GM18517 (cell line): ENCODE data around the gene RPL27A.
A peak's percentile ranks its signal among the peaks of the same experiment; 100 is the strongest.

Experiments
- ATAC-seq: cut with Tn5 transposase; IDR thresholded peaks from one replicate; pipeline ENCODE4 v1.9.1; 2021; ENCODE audit warnings: mild to moderate bottlenecking, moderate library complexity; ENCODE audit not compliant: unreplicated experiment

The RPL27A gene

GRCh38 chr11:8720352-8720751 is 37.8 kb downstream of the RPL27A start:
- no peak for ATAC-seq

GRCh38 chr11:8720868-8721608 is 38.4 kb downstream of the RPL27A start:
- ATAC-seq = no peak

- ATAC-seq = no peak
Measured at GRCh38 chr11:8721609-8722500, 39.3 kb downstream of the RPL27A start.

- no peak for ATAC-seq
Measured at GRCh38 chr11:8722809-8723208, 40.2 kb downstream of the RPL27A start.

- ATAC-seq = no peak
Measured at GRCh38 chr11:8723711-8724110, 41.1 kb downstream of the RPL27A start.

GRCh38 chr11:8724682-8725081 is 42.1 kb downstream of the RPL27A start:
- no peak for ATAC-seq

GRCh38 chr11:8726395-8726794 is 43.8 kb downstream of the RPL27A start:
- no peak for ATAC-seq

- no peak for ATAC-seq
Measured at GRCh38 chr11:8728563-8728962, 46.0 kb downstream of the RPL27A start.

GRCh38 chr11:8729067-8729466 is 46.5 kb downstream of the RPL27A start:
- ATAC-seq = no peak

- ATAC-seq = no peak
Measured at GRCh38 chr11:8729837-8730696, 47.5 kb downstream of the RPL27A start.

GRCh38 chr11:8730697-8731020 is 48.1 kb downstream of the RPL27A start:
- no peak for ATAC-seq

GRCh38 chr11:8731647-8732323 is 49.2 kb downstream of the RPL27A start:
- ATAC-seq = peak; percentile 34

- ATAC-seq = peak; percentile 67
Measured at GRCh38 chr11:8732324-8732670, 49.7 kb downstream of the RPL27A start.

GRCh38 chr11:8732748-8733241 is 50.2 kb downstream of the RPL27A start:
- ATAC-seq = peak; percentile 4

GRCh38 chr11:8733852-8734251 is 51.3 kb downstream of the RPL27A start:
- no peak for ATAC-seq

GRCh38 chr11:8735094-8735493 is 52.5 kb downstream of the RPL27A start:
- ATAC-seq = no peak

- no peak for ATAC-seq
Measured at GRCh38 chr11:8739309-8739793, 56.8 kb downstream of the RPL27A start.
